Testis (tissue), 2 donors: ENCODE data around the gene RHBDD3.

Experiments
- CTCF ChIP-seq, 3 experiments: fragments of 450-650 bp in 2 of 3; fragments of 200-600 bp in 1 of 3; sonication (generic) in 1 of 3; IDR thresholded peaks; one replicate each; pipeline ENCODE4 v1.5.1; 2016 to 2019; ENCODE audit warnings: antibody characterized with exemption in 3 of 3, mild to moderate bottlenecking in 2 of 3, moderate library complexity in 1 of 3
- POLR2A ChIP-seq: fragments of 450-650 bp; IDR thresholded peaks from one replicate; pipeline ENCODE4 v1.6.1; 2017; ENCODE audit warnings: antibody characterized with exemption, mild to moderate bottlenecking, moderate library complexity

GRCh38 chr22:29275167-29275566 is 7.4 kb upstream of the RHBDD3 start:
- TF ChIP-seq CTCF (IDR thresholded peaks at IDR 0.05) (no peak), POLR2A (no peak)
